ENCODE data around the gene MTUS2. TPM values are rescaled to one million over a fixed set of nuclear protein-coding genes. Genes with fewer than 3 reads are reported as not detected.
"Not testable (repeated sequence)": the region's sequence is repeated elsewhere in the genome, so short reads cannot be mapped to it uniquely, and the experiment has no call there.

Gene MTUS2
- total and polyA plus RNA-seq, 2 experiments from 2014 or later, result 0.27 to 0.38 TPM

DNA sequence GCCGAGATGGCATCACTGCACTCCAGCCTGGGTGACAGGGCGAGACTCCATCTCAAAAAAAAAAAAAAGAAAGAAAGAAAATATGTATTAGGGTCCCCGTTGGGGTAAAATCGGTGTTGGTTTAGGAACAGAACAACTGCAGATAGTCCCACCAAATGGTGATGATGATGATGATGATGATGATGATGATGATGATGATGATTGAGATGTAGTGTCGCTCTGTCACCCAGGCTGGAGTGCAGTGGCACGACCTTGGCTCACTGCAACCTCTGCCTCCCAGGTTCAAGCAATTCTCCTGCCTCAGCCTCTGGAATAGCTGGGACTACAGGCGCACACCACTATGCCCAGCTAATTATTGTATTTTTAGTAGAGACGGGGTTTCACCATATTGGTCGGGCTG lies 570.5 kb downstream of the MTUS2 start:
- H3K27ac ChIP-seq (ENCODE audit: low read depth); H3K9me2 ChIP-seq (ENCODE audit: insufficient read depth); H3K27me3 Mint-ChIP-seq (ENCODE audit: insufficient read depth, low read depth, poor library complexity); DNase-seq (ENCODE audit: low spot score); H3K4me1 ChIP-seq (ENCODE audit: insufficient read depth); H3K79me2 ChIP-seq (replicated peaks; ENCODE audit: insufficient read depth); H3K36me3 ChIP-seq (ENCODE audit: insufficient read depth); ATAC-seq; H4K20me1 ChIP-seq (replicated peaks; ENCODE audit: insufficient read depth); H3K4me3 Mint-ChIP-seq; H3K9me3 Mint-ChIP-seq; H3K4me2 ChIP-seq; H3K27ac Mint-ChIP-seq; H3K4me1 Mint-ChIP-seq; H3F3A ChIP-seq (replicated peaks; ENCODE audit: low read depth); H3K36me3 Mint-ChIP-seq (ENCODE audit: low read depth); H3K27me3 ChIP-seq (ENCODE audit: insufficient read depth); H2AFZ ChIP-seq; H3K4me3 ChIP-seq: not testable (repeated sequence)

DNA sequence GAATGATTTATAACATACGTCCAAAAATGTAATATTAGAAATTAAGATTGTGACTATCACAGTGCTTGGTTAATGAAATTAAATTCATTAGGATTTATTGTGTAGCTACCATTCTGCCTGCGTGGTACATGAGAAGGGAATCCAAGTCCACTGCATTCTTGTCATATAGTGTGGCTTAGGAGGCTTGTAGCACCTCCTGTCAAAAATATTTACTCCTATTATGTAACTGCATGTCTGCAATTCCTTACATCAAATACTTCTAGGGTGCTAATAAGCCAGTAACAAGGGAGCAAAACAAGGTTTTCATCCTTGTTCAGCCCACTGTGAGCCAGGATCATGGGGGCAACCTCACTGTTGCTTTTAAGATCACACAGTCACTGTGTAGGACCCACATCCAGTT lies 576.3 kb downstream of the MTUS2 start:
- Histone ChIP-seq H3K79me2 (replicated peaks; ENCODE audit: insufficient read depth) (no peaks in the 10 kb centered on the region), H3F3A (replicated peaks; ENCODE audit: low read depth) (no peaks in the 10 kb centered on the region), H3K27ac (ENCODE audit: low read depth) (no peak overlapping the region), H4K20me1 (replicated peaks; ENCODE audit: insufficient read depth) (no peaks in the 10 kb centered on the region), H3K36me3 (ENCODE audit: insufficient read depth) (no peaks in the 10 kb centered on the region), H2AFZ (no peak overlapping the region), H3K9me2 (ENCODE audit: insufficient read depth) (no peaks in the 10 kb centered on the region), H3K4me3 (no peak overlapping the region), H3K27me3 (ENCODE audit: insufficient read depth) (no peaks in the 10 kb centered on the region), H3K4me1 (ENCODE audit: insufficient read depth) (0 out of 2 replicates have a peak, but pooled peaks cover 5% of the 10 kb centered on the region), H3K4me2 (no peak overlapping the region)
- Mint-ChIP-seq H3K9me3 (no peaks in the 10 kb centered on the region), H3K4me3 (no peak overlapping the region), H3K4me1 (peaks cover 8% of the 10 kb centered on the region; the same call in 2 of the 3 replicates), H3K36me3 (ENCODE audit: low read depth) (no peaks in the 10 kb centered on the region), H3K27me3 (ENCODE audit: insufficient read depth, low read depth, poor library complexity) (peaks cover 3% of the 10 kb centered on the region), H3K27ac (no peak overlapping the region)
- ATAC-seq, result no peak
- no peak for DNase-seq (ENCODE audit: low spot score)
- TF ChIP-seq EZH2phosphoT487 (IDR thresholded peaks at IDR 0.05; ENCODE audit: unreplicated experiment) (no peak), EZH2 (IDR thresholded peaks at IDR 0.05; ENCODE audit: low read depth, unreplicated experiment) (no peak)

- Mint-ChIP-seq H3K27ac (no peak overlapping the region), H3K4me3 (no peak overlapping the region), H3K4me1 (peaks cover 10% of the 10 kb centered on the region), H3K36me3 (ENCODE audit: low read depth) (no peaks in the 10 kb centered on the region), H3K9me3 (no peaks in the 10 kb centered on the region), H3K27me3 (ENCODE audit: insufficient read depth, low read depth, poor library complexity) (peaks cover 3% of the 10 kb centered on the region)
- no peaks in the 10 kb centered on the region for H3K36me3 ChIP-seq (ENCODE audit: insufficient read depth)
- H2AFZ ChIP-seq, result no peak overlapping the region
- H3K4me3 ChIP-seq, result no peak overlapping the region
- no peak overlapping the region for H3K4me2 ChIP-seq
- H3K27ac ChIP-seq (ENCODE audit: low read depth), result no peak overlapping the region
- ATAC-seq (peak; percentile 44; the same call in 2 of the 3 replicates), DNase-seq (ENCODE audit: low spot score) (peak; percentile 49)
- 0 out of 2 replicates have a peak, but pooled peaks cover 5% of the 10 kb centered on the region for H3K4me1 ChIP-seq (ENCODE audit: insufficient read depth)
- no peak for TF ChIP-seq ETS1 (IDR thresholded peaks at IDR 0.05)
- no peak for TF ChIP-seq EZH2phosphoT487 (IDR thresholded peaks at IDR 0.05; ENCODE audit: unreplicated experiment)
- peak; percentile 55 to 59 for TF ChIP-seq CTCF (conservative IDR thresholded peaks at IDR 0.05; ENCODE audit: low read depth in 2 of 2)
- no peaks in the 10 kb centered on the region for H3F3A ChIP-seq (replicated peaks; ENCODE audit: low read depth)
- H4K20me1 ChIP-seq (replicated peaks; ENCODE audit: insufficient read depth), result no peaks in the 10 kb centered on the region
- no peaks in the 10 kb centered on the region for H3K79me2 ChIP-seq (replicated peaks; ENCODE audit: insufficient read depth)
- H3K27me3 ChIP-seq (ENCODE audit: insufficient read depth), result no peaks in the 10 kb centered on the region
- H3K9me2 ChIP-seq (ENCODE audit: insufficient read depth), result no peaks in the 10 kb centered on the region
Measured at GRCh38 chr13:29397265-29397664, 577.1 kb downstream of the MTUS2 start.
